HG03135 (cell line): ENCODE data around the gene ZDHHC14.

Experiments
- ATAC-seq: cut with Tn5 transposase; IDR thresholded peaks from one replicate; pipeline ENCODE4 v1.9.1; 2021; ENCODE audit warnings: mild to moderate bottlenecking, moderate library complexity; ENCODE audit not compliant: unreplicated experiment

Gene ZDHHC14

GRCh38 chr6:157652601-157653363 is 271.8 kb downstream of the ZDHHC14 start:
- ATAC-seq = no peak

GRCh38 chr6:157653521-157653920 is 272.5 kb downstream of the ZDHHC14 start:
- no peak for ATAC-seq

- no peak for ATAC-seq
Measured at GRCh38 chr6:157655139-157655538, 274.1 kb downstream of the ZDHHC14 start.

GRCh38 chr6:157656437-157656997 is 275.5 kb downstream of the ZDHHC14 start:
- ATAC-seq = no peak

- ATAC-seq = no peak
Measured at GRCh38 chr6:157657754-157658153, 276.8 kb downstream of the ZDHHC14 start.

GRCh38 chr6:157658301-157658700 is 277.3 kb downstream of the ZDHHC14 start:
- no peak for ATAC-seq

- ATAC-seq = no peak
Measured at GRCh38 chr6:157659536-157660271, 278.7 kb downstream of the ZDHHC14 start.

- no peak for ATAC-seq
Measured at GRCh38 chr6:157660414-157660813, 279.4 kb downstream of the ZDHHC14 start.

- ATAC-seq = no peak
Measured at GRCh38 chr6:157661652-157662051, 280.7 kb downstream of the ZDHHC14 start.

- no peak for ATAC-seq
Measured at GRCh38 chr6:157663261-157663660, 282.3 kb downstream of the ZDHHC14 start.

GRCh38 chr6:157665180-157665579 is 284.2 kb downstream of the ZDHHC14 start:
- ATAC-seq = no peak

- no peak for ATAC-seq
Measured at GRCh38 chr6:157666729-157667128, 285.7 kb downstream of the ZDHHC14 start.

- ATAC-seq = no peak
Measured at GRCh38 chr6:157667211-157668008, 286.4 kb downstream of the ZDHHC14 start.

- no peak for ATAC-seq
Measured at GRCh38 chr6:157668009-157668401, 287.0 kb downstream of the ZDHHC14 start.

- ATAC-seq = no peak
Measured at GRCh38 chr6:157668713-157669112, 287.7 kb downstream of the ZDHHC14 start.

- no peak for ATAC-seq
Measured at GRCh38 chr6:157669323-157669722, 288.3 kb downstream of the ZDHHC14 start.

- ATAC-seq = no peak
Measured at GRCh38 chr6:157669747-157670216, 288.8 kb downstream of the ZDHHC14 start.

- ATAC-seq = no peak
Measured at GRCh38 chr6:157670466-157671186, 289.6 kb downstream of the ZDHHC14 start.

GRCh38 chr6:157672726-157673412 is 291.9 kb downstream of the ZDHHC14 start:
- ATAC-seq = no peak

- no peak for ATAC-seq
Measured at GRCh38 chr6:157673596-157673995, 292.6 kb downstream of the ZDHHC14 start.
